GM21737 (cell line): Measurements from ENCODE around the gene ERCC4.

Experiments used
- ATAC-seq: cut with Tn5 transposase; IDR thresholded peaks from one replicate; pipeline ENCODE4 v1.9.1; 2021; ENCODE audit warnings: mild to moderate bottlenecking, moderate library complexity; ENCODE audit not compliant: unreplicated experiment

The ERCC4 gene

GRCh38 chr16:13909872-13910303 lies 10.1 kb upstream of the ERCC4 start:
- no peak for ATAC-seq

- ATAC-seq = no peak
These were observed 8.6 kb upstream of the ERCC4 start for GRCh38 chr16:13911306-13911705.

- ATAC-seq = no peak
These were observed 8.1 kb upstream of the ERCC4 start for GRCh38 chr16:13911871-13912270.

DNA sequence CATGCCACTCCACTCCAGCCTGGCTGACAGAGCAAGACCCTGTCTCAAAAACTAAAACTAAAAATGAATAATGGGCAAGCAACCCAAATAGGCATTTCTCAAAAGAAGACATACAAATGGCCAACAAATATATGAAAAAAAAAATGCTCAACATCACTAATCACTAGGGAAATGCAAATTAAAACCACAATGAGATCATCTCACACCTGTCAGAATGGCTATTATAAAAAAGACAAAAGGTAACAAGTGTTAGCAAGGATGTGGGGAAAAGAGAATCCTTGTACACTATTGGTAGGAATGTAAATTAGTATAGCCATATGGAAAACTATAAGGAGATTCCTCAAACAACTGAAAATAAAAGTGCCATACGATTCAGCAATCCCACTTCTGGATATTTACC lies 7.1 kb upstream of the ERCC4 start:
- no peak for ATAC-seq

DNA sequence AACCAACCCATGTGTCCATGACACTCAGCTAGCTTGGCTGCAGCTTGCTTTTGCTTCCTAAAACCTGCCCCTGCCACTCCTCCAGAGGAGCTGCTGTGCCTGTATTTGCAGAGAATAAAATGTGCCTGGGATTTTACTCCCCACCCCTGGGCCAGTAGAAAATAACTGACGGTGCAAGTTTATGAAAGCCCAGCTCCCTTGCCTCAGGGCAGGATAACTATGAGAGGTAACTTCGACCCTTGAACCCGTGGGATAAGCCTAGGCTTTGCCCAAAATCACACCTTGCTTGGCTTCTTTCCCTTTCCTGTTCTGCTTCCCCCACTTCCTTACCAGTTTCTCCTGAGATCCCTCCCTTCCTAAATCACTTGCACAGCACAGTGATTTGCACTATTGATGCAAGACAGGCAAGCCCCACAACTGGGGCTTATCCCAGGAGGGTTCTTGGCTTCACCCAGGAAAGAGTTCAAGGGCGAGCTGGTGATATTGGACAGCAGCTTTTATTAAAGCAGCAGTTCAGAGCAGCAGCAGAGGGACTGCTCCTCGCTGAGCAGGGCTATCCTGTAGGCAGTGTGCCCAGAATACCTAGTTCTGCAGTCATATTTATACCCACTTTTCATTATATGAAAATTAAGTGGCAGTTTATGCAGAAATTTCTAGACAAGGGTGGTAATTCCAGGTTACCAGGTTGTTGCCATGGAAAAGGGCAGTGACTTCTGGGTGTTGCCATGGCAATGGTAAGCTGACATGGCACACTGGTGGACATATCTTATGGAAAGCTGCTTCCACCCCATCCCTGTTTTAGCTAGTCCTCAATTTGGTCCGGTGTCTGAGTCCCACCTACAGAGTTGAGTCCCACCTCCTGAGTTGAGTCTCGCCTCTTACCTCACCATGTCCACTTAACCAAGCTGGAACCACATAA lies 6.3 kb upstream of the ERCC4 start:
- no peak for ATAC-seq

- no peak for ATAC-seq
These were observed 4.8 kb upstream of the ERCC4 start for GRCh38 chr16:13915033-13915635.

- no peak for ATAC-seq
These were observed 648 bp upstream of the ERCC4 start for GRCh38 chr16:13919330-13919682.

GRCh38 chr16:13920510-13920818 lies 510 bp downstream of the ERCC4 start:
- ATAC-seq = no peak

DNA sequence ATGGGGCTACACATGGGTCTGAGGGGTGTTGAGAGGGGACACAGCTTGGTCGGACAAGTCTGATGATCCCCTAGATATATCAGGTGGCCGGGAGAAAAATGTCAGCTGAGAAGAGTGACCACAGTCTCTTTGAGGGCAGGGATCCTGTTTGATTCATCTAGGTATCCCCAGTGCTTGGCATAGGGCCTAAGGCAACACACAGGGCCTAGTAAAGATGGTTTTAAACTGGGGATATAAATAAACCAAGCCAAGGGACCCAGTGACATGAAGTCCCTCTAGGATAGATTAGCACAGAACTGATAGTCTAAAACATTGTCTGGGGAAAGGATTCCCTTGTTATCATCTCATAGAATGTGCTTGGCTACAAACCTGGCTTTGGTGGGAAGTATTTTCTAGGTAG lies 1.4 kb downstream of the ERCC4 start:
- no peak for ATAC-seq

DNA sequence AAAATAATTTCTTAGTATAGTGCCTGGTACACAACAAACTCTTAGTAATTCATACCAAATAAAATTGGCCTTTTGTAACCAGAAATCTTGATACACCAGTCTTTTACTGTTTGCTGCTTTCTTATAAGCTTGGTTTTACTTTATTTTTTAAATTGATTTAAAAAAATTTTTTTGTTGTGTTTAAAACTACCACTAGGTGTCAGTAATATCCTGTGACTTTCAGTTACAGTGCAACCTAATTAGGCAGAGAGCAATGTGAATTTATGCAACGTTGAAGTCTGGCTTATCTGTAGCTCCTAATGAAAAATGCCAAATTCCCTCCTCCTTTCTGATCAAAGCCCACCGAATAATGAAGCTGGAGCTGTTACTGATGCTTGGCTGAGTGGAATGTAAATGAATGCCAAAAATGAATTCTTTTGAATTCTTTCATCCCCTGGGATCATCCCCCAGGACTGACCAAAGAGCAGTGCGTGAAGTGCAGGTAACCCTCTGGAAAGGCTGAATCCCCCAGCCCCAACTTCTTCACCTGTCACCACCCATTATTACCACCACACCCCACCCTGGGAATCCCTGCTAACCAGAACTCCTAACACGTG lies 3.8 kb downstream of the ERCC4 start:
- no peak for ATAC-seq

GRCh38 chr16:13926464-13926863 lies 6.5 kb downstream of the ERCC4 start:
- ATAC-seq = no peak

DNA sequence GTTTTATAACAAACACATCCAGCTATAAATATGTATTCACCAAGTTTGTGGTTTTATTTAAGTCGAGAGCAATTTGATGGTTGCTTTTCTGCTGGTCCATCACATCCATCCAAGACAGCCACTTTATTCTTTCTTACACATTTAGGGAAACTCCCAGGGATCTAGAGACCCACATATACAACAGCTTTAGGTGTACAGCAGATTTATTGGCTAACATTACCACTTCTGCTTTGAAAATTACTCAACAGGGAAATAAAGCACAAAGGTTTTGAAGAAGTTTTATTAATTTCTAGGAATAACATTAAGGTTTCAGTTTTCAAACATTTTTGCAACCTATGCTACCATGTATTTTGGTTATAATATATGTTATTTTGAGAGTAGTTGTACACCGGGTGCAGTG lies 6.9 kb downstream of the ERCC4 start:
- no peak for ATAC-seq

GRCh38 chr16:13928646-13929045 lies 8.7 kb downstream of the ERCC4 start:
- ATAC-seq = no peak

DNA sequence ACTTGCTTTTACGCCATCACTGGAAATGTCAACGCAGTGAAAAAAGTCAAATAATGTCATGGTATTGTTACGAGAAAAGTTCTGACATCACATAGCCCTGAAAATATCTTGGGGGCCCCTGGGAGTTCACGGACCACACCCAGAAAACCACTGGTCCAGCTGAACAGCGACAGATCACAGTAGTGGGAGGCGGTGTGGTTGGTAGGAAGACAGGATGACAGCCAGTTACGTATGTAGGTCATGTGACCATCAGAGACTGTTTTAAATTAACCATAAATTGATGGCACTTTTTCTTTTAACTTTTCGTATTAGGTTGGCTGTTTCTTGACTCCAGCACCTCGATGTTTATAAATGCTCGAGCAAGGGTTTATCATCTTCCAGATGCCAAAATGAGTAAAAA lies 11.9 kb downstream of the ERCC4 start:
- no peak for ATAC-seq

DNA sequence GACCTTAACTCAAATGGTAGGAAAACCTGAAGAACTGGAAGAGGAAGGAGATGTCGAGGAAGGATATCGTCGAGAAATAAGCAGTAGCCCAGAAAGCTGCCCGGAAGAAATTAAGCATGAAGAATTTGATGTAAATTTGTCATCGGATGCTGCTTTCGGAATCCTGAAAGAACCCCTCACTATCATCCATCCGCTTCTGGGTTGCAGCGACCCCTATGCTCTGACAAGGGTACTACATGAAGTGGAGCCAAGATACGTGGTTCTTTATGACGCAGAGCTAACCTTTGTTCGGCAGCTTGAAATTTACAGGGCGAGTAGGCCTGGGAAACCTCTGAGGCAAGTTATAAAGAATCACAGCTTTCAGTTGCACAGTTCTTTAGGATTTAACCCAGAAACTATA lies 15.5 kb downstream of the ERCC4 start:
- no peak for ATAC-seq

DNA sequence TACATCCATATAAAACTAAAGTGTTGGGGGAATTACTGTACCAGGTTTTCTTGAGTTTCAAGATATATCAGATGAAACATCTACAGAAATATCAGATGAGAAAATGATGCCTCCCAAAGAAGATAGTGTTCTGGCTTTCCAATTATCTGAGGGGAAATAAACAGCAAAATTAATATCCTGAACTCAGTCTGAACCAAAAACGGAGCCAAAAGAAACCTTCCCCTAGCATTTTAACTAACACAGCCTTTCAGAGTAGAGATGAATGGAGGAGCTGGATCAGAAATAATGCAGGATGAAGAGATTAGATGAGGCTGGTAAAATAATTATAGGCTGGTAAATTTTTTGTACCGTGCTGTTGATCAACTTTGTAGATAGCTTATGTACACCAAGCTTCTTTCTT lies 16.2 kb downstream of the ERCC4 start:
- ATAC-seq = no peak

DNA sequence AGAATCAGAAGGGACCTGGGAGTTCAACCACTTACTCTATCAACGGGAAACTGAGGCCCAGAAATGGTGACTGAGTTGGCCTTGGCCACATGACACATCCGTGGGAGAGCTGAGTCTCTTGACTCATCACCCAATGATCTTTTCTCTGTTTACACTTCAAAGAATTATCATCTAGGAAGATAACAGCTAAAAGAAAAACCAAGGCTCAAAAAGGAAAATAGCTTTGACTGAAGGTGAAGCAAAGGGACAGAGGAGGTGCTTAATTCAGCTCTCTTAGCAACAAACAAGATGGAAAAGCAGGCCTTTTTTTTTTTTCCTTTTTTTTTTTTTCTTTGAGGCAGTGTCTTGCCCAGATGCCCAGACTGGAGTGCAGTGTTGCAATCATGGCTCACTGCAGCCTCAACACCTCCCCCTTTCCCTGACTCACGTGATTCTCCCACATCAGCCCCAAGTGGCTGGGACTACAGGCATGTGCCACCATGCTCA lies 16.7 kb downstream of the ERCC4 start:
- no peak for ATAC-seq

DNA sequence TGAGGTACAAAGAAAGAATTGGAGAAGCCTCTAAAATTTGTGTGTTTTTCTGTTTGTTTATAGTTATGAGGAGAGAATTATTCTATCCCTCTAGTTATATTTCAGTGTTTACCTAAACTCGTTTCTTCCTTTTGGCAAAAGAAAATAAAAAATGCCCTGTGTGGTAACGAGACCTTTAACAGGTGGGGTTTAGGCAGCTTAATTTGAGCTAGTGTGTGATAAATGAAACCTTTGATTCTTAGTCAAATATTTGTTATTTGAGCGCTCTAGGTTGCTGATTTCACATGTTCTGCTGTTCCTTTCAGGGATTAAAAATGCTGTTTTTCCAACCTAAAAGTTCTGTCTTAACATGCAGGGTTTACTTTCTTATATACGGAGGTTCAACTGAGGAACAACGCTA lies 17.5 kb downstream of the ERCC4 start:
- no peak for ATAC-seq

GRCh38 chr16:13938480-13938879 lies 18.5 kb downstream of the ERCC4 start:
- no peak for ATAC-seq

DNA sequence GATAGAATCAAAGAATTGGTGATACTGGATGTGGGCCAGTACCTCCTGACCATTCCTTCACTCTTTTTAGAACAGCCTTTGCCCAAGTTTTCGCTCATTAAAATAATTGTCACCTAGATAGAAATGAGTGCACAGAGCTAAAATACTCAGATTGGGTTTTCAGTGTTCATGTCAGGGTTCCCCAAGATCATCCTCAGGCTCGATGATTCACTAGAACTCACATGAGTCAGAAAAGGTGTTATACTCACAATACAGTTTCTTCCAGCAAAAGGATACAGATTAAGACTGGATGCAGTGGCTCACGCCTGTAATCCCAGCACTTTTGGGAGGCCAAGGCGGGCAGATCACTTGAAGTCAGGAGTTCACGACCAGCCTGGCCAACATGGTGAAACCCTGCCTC lies 19.9 kb downstream of the ERCC4 start:
- no peak for ATAC-seq

- no peak for ATAC-seq
These were observed 20.5 kb downstream of the ERCC4 start for GRCh38 chr16:13940397-13940933.

GRCh38 chr16:13944816-13945215 lies 24.9 kb downstream of the ERCC4 start:
- ATAC-seq = no peak
